D721Med (cell line): Measurements from ENCODE around the gene PRUNE2.

Source experiments
- DNase-seq: peaks from one replicate; pipeline ENCODE4 v3.0.0; 2011; ENCODE audit warnings: low spot score; ENCODE audit not compliant: insufficient read length
- FAIRE-seq: peaks from 2 replicates; lab custom pipeline; 2011; peaks lifted over from hg19 to GRCh38; lab: Jason Lieb, UNC
- CTCF ChIP-seq: IDR thresholded peaks from 2 replicates; pipeline ENCODE4 v1.5.1; 2012; ENCODE audit warnings: mild to moderate bottlenecking, control low read depth; ENCODE audit not compliant: insufficient read depth; ENCODE audit errors: missing control alignments

PRUNE2 gene

DNA sequence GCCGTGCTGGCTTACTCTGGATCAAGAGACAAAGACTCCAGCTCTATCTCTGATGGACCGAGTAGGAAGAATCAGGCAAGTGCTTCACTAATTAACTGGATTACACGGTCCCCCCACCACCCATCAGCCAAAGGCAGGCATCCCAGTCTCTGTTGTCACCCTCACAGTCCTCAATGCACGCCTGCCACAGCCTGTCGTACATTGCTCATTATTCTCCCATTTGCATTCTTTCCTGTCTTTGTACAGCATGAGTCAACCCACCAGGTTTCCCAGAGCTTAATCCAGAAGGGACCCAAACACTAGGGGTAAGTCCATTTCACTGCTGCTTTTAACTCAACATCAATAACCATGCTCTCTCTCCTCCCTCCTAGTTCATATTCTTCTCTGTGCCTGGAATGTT lies 97.3 kb downstream of the PRUNE2 start:
- FAIRE-seq (no peak), DNase-seq (no peak)
- TF ChIP-seq CTCF = no peak

DNA sequence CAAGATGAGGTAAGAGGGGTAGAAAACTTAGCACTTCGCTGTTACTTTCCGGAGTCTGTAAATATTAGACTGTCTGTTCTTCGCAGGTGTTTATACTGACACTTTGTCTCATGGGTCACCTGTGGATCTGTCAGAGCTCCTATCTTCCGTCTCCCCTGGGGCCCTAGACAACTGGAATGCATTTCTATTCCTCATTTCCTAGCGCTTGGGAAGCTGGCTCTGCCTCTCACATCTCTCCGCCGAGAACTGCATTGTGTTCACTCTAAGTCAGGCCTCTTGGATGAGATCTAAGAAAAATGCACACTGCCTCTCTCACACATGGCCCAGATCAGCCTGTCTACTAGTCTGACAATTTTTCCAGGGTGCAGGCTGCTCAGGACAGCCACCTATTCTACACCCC lies 102.2 kb downstream of the PRUNE2 start:
- TF ChIP-seq CTCF = no peak
- no peak for DNase-seq
- no peak for FAIRE-seq

DNA sequence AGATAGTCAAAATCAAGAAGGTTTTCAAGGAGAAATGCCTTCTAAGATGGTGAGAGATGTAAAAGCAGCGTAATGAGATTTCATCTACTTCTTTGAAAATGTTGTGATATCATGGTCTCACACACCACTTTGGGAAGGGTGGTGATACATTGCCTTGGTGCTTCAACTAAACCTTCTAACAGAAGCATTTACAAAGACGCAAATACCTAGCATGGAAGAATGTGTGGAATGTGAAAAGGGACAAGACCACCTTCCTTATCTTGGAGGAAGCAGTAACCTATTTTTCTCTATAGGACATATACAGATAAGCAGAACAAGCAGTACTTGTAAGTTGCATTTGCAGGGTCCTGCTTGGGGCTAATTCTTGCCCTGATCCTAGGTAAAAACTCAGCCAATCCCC lies 102.8 kb downstream of the PRUNE2 start:
- FAIRE-seq = no peak
- no peak for TF ChIP-seq CTCF
- no peak for DNase-seq

- DNase-seq (no peak), FAIRE-seq (no peak)
- TF ChIP-seq CTCF = no peak
Observed at GRCh38 chr9:76800901-76801300, 105.0 kb downstream of the PRUNE2 start.

DNA sequence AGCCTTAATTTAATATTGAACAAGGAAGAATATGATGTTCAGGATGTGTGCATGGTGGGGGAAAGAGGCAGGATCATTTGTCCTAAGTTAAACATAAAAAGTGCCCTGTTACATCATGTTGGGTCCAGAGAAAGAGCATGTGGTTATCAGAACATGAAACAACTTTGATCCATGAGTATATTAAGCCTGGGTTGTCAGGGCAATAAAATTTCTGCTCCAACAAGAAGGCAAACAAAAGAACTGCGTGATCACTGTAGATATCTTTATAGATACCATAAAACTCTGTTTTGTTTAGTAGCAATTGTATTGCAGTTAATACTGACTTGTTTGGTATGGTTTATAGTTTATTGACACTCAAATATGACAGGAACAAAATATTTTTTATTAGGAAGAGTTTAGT lies 106.4 kb downstream of the PRUNE2 start:
- TF ChIP-seq CTCF = no peak
- FAIRE-seq (no peak), DNase-seq (no peak)

DNA sequence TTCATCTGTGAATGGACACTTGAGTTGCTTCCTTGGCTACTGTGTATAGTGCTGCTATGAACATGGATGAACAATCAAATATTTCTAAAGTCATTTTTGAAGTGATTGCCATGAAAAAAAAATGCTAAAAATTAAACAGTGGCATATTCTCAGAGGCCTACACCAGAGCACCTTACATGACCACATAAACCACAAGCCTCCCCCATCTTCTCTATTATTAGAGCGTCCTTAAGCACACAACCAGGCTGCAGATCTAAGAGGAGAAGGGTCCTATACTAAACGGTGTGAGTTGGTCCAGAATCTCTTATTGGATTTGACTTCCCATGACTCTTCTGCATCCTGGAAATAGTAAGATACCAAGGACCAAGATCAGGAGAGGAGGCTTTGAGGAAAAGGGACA lies 107.4 kb downstream of the PRUNE2 start:
- DNase-seq = no peak
- TF ChIP-seq CTCF = no peak
- no peak for FAIRE-seq

GRCh38 chr9:76796296-76796695 lies 109.6 kb downstream of the PRUNE2 start:
- FAIRE-seq (no peak), DNase-seq (no peak)
- no peak for TF ChIP-seq CTCF
